Adrenal gland (tissue), 12 donors: ENCODE data around the gene SETBP1. TPM values are rescaled to one million over a fixed set of nuclear protein-coding genes. Genes with fewer than 3 reads are reported as not detected.
A peak's percentile ranks its signal among the peaks of the same experiment; 100 is the strongest.

Source experiments
- DNase-seq, 7 donors: peaks; one replicate each; pipeline ENCODE4 v3.0.0-alpha.2; 2019 to 2020
- H3K27ac ChIP-seq, 5 donors: fragments of 200-600 bp; sonication (generic) in 4 of 5; 1 replicate in 3 of 5; 2 replicates in 2 of 5; pipeline versions ENCODE4 v1.5.1 to v1.8.0; 2016 to 2020; ENCODE audit warnings: mild to moderate bottlenecking in 1 of 5
- H3K27me3 ChIP-seq: fragments of 200-600 bp; 2 replicates; pipeline ENCODE4 v1.8.0; 2021
- H3K36me3 ChIP-seq, 2 donors: fragments of 200-600 bp; replicated peaks in 1 of 2; 1 replicate in 1 of 2; 2 replicates in 1 of 2; pipeline versions ENCODE4 v1.5.1 to v1.8.0; 2018 to 2022
- H3K4me1 ChIP-seq, 2 donors: fragments of 200-600 bp; replicated peaks in 1 of 2; 1 replicate in 1 of 2; 2 replicates in 1 of 2; pipeline versions ENCODE4 v1.5.1 to v1.8.0; 2018 to 2021
- H3K4me3 ChIP-seq, 4 donors: fragments of 200-600 bp; sonication (generic) in 3 of 4; one replicate each; pipeline ENCODE4 v1.5.1; 2016 to 2018
- H3K9me3 ChIP-seq, 3 donors: fragments of 200-600 bp; sonication (generic) in 1 of 3; replicated peaks in 1 of 3; 1 replicate in 2 of 3; 2 replicates in 1 of 3; pipeline versions ENCODE4 v1.5.1 to v1.8.0; 2016 to 2021
- CTCF ChIP-seq, 6 experiments: fragments of 450-650 bp in 4 of 6; fragments of 200-600 bp in 2 of 6; sonication (generic) in 1 of 6; IDR thresholded peaks; 1 replicate in 5 of 6; 2 replicates in 1 of 6; pipeline versions ENCODE4 v1.5.1 to v1.8.0; 2016 to 2021; ENCODE audit warnings: antibody characterized with exemption in 6 of 6, mild to moderate bottlenecking in 2 of 6, moderate library complexity in 1 of 6
- POLR2A ChIP-seq, 2 donors: fragments of 450-650 bp; IDR thresholded peaks; one replicate each; pipeline ENCODE4 v1.6.1; 2017; ENCODE audit warnings: antibody characterized with exemption in 2 of 2, mild to moderate bottlenecking in 2 of 2, moderate library complexity in 1 of 2
- WGBS, 4 donors: extraction: QIAGEN DNeasy Blood & Tissue Kit in 2 of 4; methylation state at CpG; one replicate each; pipeline versions ENCODE4 v1.1.5 to v1.1.7; 2013 to 2017; 5-methylcytosine and 5-hydroxymethylcytosine counted together
- intact Hi-C, 2 donors: fragments of 100-400 bp; cut with DNase I; formaldehyde crosslinking; loops; one replicate each; pipeline versions ENCODE4 v1.14.1 to v1.15.0; 2022 to 2023
- polyA plus RNA-seq, 3 donors: library from polyadenylated mRNA; stranded (reverse); fragments of 200-250 nt in 2 of 3; fragments of 350-450 nt in 1 of 3; fragmentation: Illumina TruSeq in 1 of 3; extraction: RNeasy Lipid Tissue Mini Kit (QIAGEN cat#74804) in 1 of 3; gene quantifications; one replicate each; pipeline ENCODE4 v1.2.3, GENCODE V29; 2013 to 2014
- total RNA-seq, 9 donors: library from RNA; depleted of rRNA in 4 of 9; stranded (reverse); fragments of >200 nt in 4 of 9; fragments of 120-200 nt in 1 of 9; fragmentation: NEBNext Ultra II Directional in 1 of 9; extraction: Animal tissue kit (Norgen Biotek cat#: 25700) in 1 of 9; gene quantifications; one replicate each; pipeline versions ENCODE4 v1.1.0 to v1.2.4, GENCODE V29; 2013 to 2023
- donor health status: healthy with polysubstance abuse.
- donor health status: Bipolar disorder and iron deficiency.
- donor health status: DM: yes; HTN: yes; CAD: no.
- donor health status: DM: no; HTN: no; CAD: no.
- donor health status: DM: no; HTN: no; CAD: no.
- donor health status: DM: yes; HTN: yes; CAD: no.

Gene SETBP1
- total and polyA plus RNA-seq, 12 donors = 1.2 to 18.0 (median 9.4) TPM

GRCh38 chr18:44857744-44858491 is 177.2 kb downstream of the SETBP1 start:
- intact Hi-C loops = no loop called here
- TF ChIP-seq CTCF (IDR thresholded peaks at IDR 0.05) (no peak), POLR2A (IDR thresholded peaks at IDR 0.05) (no peak)
- no peak overlapping the region for H3K4me3 ChIP-seq
- H3K27ac ChIP-seq = no peak overlapping the region
- H3K4me1 ChIP-seq = no peaks in the 10 kb centered on the region
- no peak for DNase-seq
- H3K27me3 ChIP-seq = no peaks in the 10 kb centered on the region
- 70 to 82% (median 72%) methylated on average over 5 of the region's 5 CpGs for WGBS, 4 donors
- H3K9me3 ChIP-seq = no peaks in the 10 kb centered on the region
- no peaks in the 10 kb centered on the region for H3K36me3 ChIP-seq

- Histone ChIP-seq H3K4me1 (no peaks in the 10 kb centered on the region), H3K27ac (no peak overlapping the region), H3K27me3 (no peaks in the 10 kb centered on the region), H3K9me3 (no peaks in the 10 kb centered on the region), H3K4me3 (no peak overlapping the region), H3K36me3 (no peaks in the 10 kb centered on the region)
- intact Hi-C loops = no loop called here
- DNase-seq = no peak
- TF ChIP-seq CTCF (IDR thresholded peaks at IDR 0.05) (no peak), POLR2A (IDR thresholded peaks at IDR 0.05) (no peak)
Measured at GRCh38 chr18:44859263-44859662, 178.6 kb downstream of the SETBP1 start.

- no peak for TF ChIP-seq CTCF (IDR thresholded peaks at IDR 0.05)
- TF ChIP-seq POLR2A (IDR thresholded peaks at IDR 0.05) = no peak
- intact Hi-C loops = no loop called here
- H3K9me3 ChIP-seq = no peaks in the 10 kb centered on the region
- H3K36me3 ChIP-seq = no peaks in the 10 kb centered on the region
- H3K27ac ChIP-seq = peak overlapping the region in 1 of 5 donors; percentile 25
- no peak for DNase-seq
- 48 to 63% (median 54%) methylated on average over 6 of the region's 6 CpGs for WGBS, 4 donors
- no peak overlapping the region for H3K4me3 ChIP-seq
- H3K4me1 ChIP-seq = no peaks in the 10 kb centered on the region
- no peaks in the 10 kb centered on the region for H3K27me3 ChIP-seq
Measured at GRCh38 chr18:44859751-44860439, 179.2 kb downstream of the SETBP1 start.

GRCh38 chr18:44862112-44862511 is 181.4 kb downstream of the SETBP1 start:
- TF ChIP-seq CTCF (IDR thresholded peaks at IDR 0.05) = no peak
- TF ChIP-seq POLR2A (IDR thresholded peaks at IDR 0.05) = no peak
- H3K4me1 ChIP-seq = no peaks in the 10 kb centered on the region
- no peak overlapping the region for H3K4me3 ChIP-seq
- no peak overlapping the region for H3K27ac ChIP-seq
- H3K36me3 ChIP-seq = no peaks in the 10 kb centered on the region
- intact Hi-C loops = no loop called here
- H3K9me3 ChIP-seq = no peaks in the 10 kb centered on the region
- 88 to 95% (median 94%) methylated on average over 3 of the region's 3 CpGs for WGBS, 4 donors
- DNase-seq = no peak
- H3K27me3 ChIP-seq = no peaks in the 10 kb centered on the region
